HG02970 (cell line): ENCODE results near the gene NPIPA8.
"Not testable (repeated sequence)": the region's sequence is repeated elsewhere in the genome, so short reads cannot be mapped to it uniquely, and the experiment has no call there.

ENCODE experiments used
- ATAC-seq: cut with Tn5 transposase; IDR thresholded peaks from one replicate; pipeline ENCODE4 v1.9.1; 2021; ENCODE audit warnings: mild to moderate bottlenecking, moderate library complexity, moderate number of reproducible peaks; ENCODE audit not compliant: unreplicated experiment, low FRiP score

The NPIPA8 gene

DNA sequence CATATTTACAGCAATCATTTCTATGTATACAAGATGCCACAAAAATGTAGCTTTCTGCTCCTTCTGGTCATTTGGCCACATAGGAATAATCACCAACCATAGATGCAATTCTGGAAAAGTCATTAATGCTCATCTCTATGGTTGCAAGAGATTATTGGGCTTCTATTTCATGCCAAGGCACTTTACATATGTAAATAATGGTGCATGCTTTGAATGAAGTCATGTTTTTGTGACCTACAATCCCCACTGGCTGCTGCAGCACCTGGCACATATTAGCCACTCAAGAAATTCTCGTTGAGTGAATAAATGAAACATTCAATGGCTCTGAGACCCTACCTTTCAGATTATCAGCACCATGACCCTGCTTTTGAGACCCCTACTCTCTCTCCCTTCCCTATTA is 50.2 kb downstream of the NPIPA8 start:
- not testable (repeated sequence) for ATAC-seq

GRCh38 chr16:18280319-18280718 is 56.2 kb downstream of the NPIPA8 start:
- not testable (repeated sequence) for ATAC-seq

DNA sequence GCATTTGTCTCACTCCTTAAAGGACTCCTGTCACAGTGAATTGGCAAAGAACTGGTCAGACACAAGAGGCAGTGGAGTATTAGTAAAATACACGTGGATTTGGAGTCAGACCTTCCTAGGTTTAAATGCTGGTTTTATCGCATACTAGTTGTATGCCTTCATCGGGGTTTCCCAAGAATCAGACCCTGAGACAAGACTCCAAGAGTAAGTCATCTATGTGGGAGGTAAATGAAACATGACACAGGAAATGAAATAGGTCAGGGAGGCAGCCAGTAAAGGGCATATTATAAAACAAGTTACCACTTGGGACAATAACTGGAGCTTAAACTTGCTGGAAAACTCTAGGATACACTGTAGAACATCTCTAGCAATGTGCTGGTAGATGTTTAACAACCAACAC is 59.8 kb downstream of the NPIPA8 start:
- ATAC-seq: not testable (repeated sequence)

GRCh38 chr16:18270171-18270570 is 66.4 kb downstream of the NPIPA8 start:
- not testable (repeated sequence) for ATAC-seq
